HS-27A (cell line): ENCODE measurements around the gene USP4.
"Not testable (repeated sequence)": the region's sequence is repeated elsewhere in the genome, so short reads cannot be mapped to it uniquely, and the experiment has no call there.

ENCODE experiments used
- DNase-seq: peaks from one replicate; pipeline ENCODE4 v3.0.0-alpha.2; 2012; ENCODE audit warnings: low read depth, missing footprints

Gene USP4

GRCh38 chr3:49349348-49350114 is 9.7 kb upstream of the USP4 start:
- DNase-seq: no peak

- DNase-seq: not testable (repeated sequence)
Measured at GRCh38 chr3:49348361-49348760, 8.5 kb upstream of the USP4 start.

GRCh38 chr3:49346797-49347251 is 7.0 kb upstream of the USP4 start:
- no peak for DNase-seq

- no peak for DNase-seq
Measured at GRCh38 chr3:49343163-49343562, 3.3 kb upstream of the USP4 start.

GRCh38 chr3:49341996-49342395 is 2.1 kb upstream of the USP4 start:
- no peak for DNase-seq

GRCh38 chr3:49339581-49339940 is 292 bp downstream of the USP4 start:
- DNase-seq: no peak

- DNase-seq: no peak
Measured at GRCh38 chr3:49333916-49334633, 5.8 kb downstream of the USP4 start.

- no peak for DNase-seq
Measured at GRCh38 chr3:49333091-49333490, 6.8 kb downstream of the USP4 start.

- DNase-seq: no peak
Measured at GRCh38 chr3:49329186-49329585, 10.7 kb downstream of the USP4 start.

- not testable (repeated sequence) for DNase-seq
Measured at GRCh38 chr3:49328350-49328749, 11.5 kb downstream of the USP4 start.

GRCh38 chr3:49327485-49327884 is 12.4 kb downstream of the USP4 start:
- no peak for DNase-seq

- DNase-seq: no peak
Measured at GRCh38 chr3:49324768-49325167, 15.1 kb downstream of the USP4 start.

- DNase-seq: no peak
Measured at GRCh38 chr3:49316696-49317457, 23.0 kb downstream of the USP4 start.

GRCh38 chr3:49313896-49314688 is 25.8 kb downstream of the USP4 start:
- DNase-seq: no peak

GRCh38 chr3:49311283-49311682 is 28.6 kb downstream of the USP4 start:
- no peak for DNase-seq

- DNase-seq: no peak
Measured at GRCh38 chr3:49310677-49311076, 29.2 kb downstream of the USP4 start.

GRCh38 chr3:49305608-49306007 is 34.2 kb downstream of the USP4 start:
- no peak for DNase-seq

- DNase-seq: no peak
Measured at GRCh38 chr3:49302613-49303012, 37.2 kb downstream of the USP4 start.

GRCh38 chr3:49300595-49300994 is 39.3 kb downstream of the USP4 start:
- DNase-seq: no peak

GRCh38 chr3:49298511-49298910 is 41.3 kb downstream of the USP4 start:
- DNase-seq: no peak

GRCh38 chr3:49296781-49297411 is 43.0 kb downstream of the USP4 start:
- DNase-seq: no peak
